Smooth muscle cell (in vitro differentiated cells): ENCODE data around the gene TMBIM4. TPM values are rescaled to one million over a fixed set of nuclear protein-coding genes. Genes with fewer than 3 reads are reported as not detected.

Experiments used
- DNase-seq: peaks from one replicate; lab custom pipeline; 2025; ENCODE audit not compliant: unreplicated experiment; lab: John Stamatoyannopoulos, UW
- H2AFZ ChIP-seq: fragments of 200-600 bp; sonication (generic); 2 replicates; pipeline ENCODE4 v1.6.0; 2016; ENCODE audit warnings: antibody characterized with exemption, low read depth, mild to moderate bottlenecking
- H3F3A ChIP-seq: fragments of 200-600 bp; sonication (generic); 2 replicates; pipeline ENCODE4 v1.6.0; 2017; ENCODE audit warnings: antibody characterized with exemption, low read depth
- H3K27ac ChIP-seq: fragments of 200-600 bp; sonication (generic); 2 replicates; pipeline ENCODE4 v1.5.1; 2016; ENCODE audit warnings: low read depth, mild to moderate bottlenecking
- H3K27me3 ChIP-seq: fragments of 200-600 bp; sonication (generic); 2 replicates; pipeline ENCODE4 v1.6.1; 2016; ENCODE audit warnings: low read depth, mild to moderate bottlenecking
- H3K36me3 ChIP-seq: fragments of 200-600 bp; sonication (generic); 2 replicates; pipeline ENCODE4 v1.5.1; 2016; ENCODE audit warnings: low read depth
- H3K4me1 ChIP-seq: fragments of 200-600 bp; sonication (generic); 2 replicates; pipeline ENCODE4 v1.5.1; 2016; ENCODE audit warnings: low read depth
- H3K4me2 ChIP-seq: fragments of 200-600 bp; sonication (generic); 2 replicates; pipeline ENCODE4 v1.6.0; 2016; ENCODE audit warnings: mild to moderate bottlenecking
- H3K4me3 ChIP-seq: fragments of 200-600 bp; sonication (generic); 2 replicates; pipeline ENCODE4 v1.5.1; 2016; ENCODE audit warnings: mild to moderate bottlenecking
- H3K79me2 ChIP-seq: fragments of 200-600 bp; sonication (generic); 2 replicates; pipeline ENCODE4 v1.6.0; 2016; ENCODE audit warnings: low read depth, mild to moderate bottlenecking
- H3K9ac ChIP-seq: fragments of 200-600 bp; sonication (generic); 2 replicates; pipeline ENCODE4 v1.6.0; 2016; ENCODE audit warnings: low read depth
- H3K9me3 ChIP-seq: fragments of 200-600 bp; sonication (generic); replicated peaks from 2 replicates; pipeline ENCODE4 v1.5.1; 2016; ENCODE audit warnings: low read depth
- H4K20me1 ChIP-seq: fragments of 200-600 bp; sonication (generic); 2 replicates; pipeline ENCODE4 v1.6.0; 2016; ENCODE audit warnings: low read depth
- WGBS: methylation state at CpG from one replicate; pipeline ENCODE4 v1.1.7; 2016; ENCODE audit warnings: low lambda C conversion rate; 5-methylcytosine and 5-hydroxymethylcytosine counted together
- polyA plus RNA-seq: library from polyadenylated mRNA; unstranded; fragments of >200 nt; fragmentation: Nextera tagmentation; extraction: Ambion mirVana; gene quantifications from 2 replicates; pipeline ENCODE4 v1.2.1, GENCODE V29; 2016
- total RNA-seq: library from RNA; depleted of rRNA; stranded (reverse); fragments of >200 nt; gene quantifications from 2 replicates; pipeline ENCODE4 v1.2.3, GENCODE V29; 2014
- TF ChIP-seq, protein P1 (sequence below): fragments of 200-600 bp; sonication (generic); IDR thresholded peaks from 2 replicates; pipeline ENCODE4 v1.5.1; 2017; ENCODE audit warnings: borderline replicate concordance, mild to moderate bottlenecking, antibody characterized with exemption; ENCODE audit not compliant: insufficient read depth, poor library complexity, severe bottlenecking

TMBIM4 gene
- total and polyA plus RNA-seq, 2 experiments from 2014 or later: 97.9 to 103 TPM

DNA sequence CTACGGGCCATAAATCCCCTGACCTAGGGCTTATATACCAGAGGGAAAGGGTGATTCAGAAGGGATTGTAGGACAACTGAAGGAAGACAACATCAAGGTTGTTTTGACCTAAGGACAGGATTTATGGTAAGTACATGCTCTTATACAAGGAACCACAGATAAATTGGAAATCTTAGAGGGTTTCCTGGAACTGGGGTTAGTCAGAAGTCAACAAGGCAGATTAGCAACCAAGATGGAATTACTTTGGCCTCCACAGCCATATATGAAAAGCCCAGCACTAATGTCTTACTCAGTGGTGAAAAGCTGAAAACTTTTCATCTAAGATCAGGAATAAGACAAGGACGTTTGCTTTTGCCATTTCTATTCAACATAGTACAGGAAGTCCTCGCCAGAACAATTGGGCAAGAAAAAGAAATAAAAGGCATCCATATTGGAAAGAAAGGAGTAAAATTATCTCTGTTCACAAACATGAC lies 5.4 kb downstream of the TMBIM4 start:
- TF ChIP-seq, protein P1, sequence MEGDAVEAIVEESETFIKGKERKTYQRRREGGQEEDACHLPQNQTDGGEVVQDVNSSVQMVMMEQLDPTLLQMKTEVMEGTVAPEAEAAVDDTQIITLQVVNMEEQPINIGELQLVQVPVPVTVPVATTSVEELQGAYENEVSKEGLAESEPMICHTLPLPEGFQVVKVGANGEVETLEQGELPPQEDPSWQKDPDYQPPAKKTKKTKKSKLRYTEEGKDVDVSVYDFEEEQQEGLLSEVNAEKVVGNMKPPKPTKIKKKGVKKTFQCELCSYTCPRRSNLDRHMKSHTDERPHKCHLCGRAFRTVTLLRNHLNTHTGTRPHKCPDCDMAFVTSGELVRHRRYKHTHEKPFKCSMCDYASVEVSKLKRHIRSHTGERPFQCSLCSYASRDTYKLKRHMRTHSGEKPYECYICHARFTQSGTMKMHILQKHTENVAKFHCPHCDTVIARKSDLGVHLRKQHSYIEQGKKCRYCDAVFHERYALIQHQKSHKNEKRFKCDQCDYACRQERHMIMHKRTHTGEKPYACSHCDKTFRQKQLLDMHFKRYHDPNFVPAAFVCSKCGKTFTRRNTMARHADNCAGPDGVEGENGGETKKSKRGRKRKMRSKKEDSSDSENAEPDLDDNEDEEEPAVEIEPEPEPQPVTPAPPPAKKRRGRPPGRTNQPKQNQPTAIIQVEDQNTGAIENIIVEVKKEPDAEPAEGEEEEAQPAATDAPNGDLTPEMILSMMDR: no peak
- Histone ChIP-seq H3K9ac (no peak overlapping the region), H3K36me3 (peaks cover 3% of the 10 kb centered on the region), H3K4me1 (peaks cover 6% of the 10 kb centered on the region), H3K9me3 (no peaks in the 10 kb centered on the region), H3K4me3 (no peak overlapping the region), H3K79me2 (peaks cover 75% of the 10 kb centered on the region), H2AFZ (no peak overlapping the region), H3K4me2 (no peak overlapping the region), H4K20me1 (no peaks in the 10 kb centered on the region), H3F3A (peaks cover 6% of the 10 kb centered on the region), H3K27ac (no peak overlapping the region), H3K27me3 (no peaks in the 10 kb centered on the region)
- 71% methylated on average over 3 of the region's 3 CpGs for WGBS
- DNase-seq: no peak

DNA sequence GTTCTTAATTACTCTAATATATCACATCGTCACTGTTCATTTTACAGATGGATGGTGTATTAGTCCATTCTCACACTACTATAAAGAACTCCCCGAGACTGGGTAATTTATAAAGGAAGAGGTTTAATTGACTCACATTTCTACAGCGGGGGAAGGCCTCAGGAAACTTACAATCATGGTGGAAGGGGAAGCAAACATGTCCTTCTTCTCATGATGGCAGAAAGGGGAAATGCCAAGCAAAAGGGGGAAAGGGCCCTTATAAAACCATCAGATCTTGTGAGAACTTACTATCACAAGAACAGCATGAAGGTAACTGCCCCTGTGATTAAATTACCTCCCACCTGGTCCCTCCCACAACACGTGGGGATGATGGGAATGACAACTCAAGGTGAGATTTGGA lies 6.5 kb downstream of the TMBIM4 start:
- Histone ChIP-seq H4K20me1 (no peaks in the 10 kb centered on the region), H3F3A (no peaks in the 10 kb centered on the region), H3K9ac (no peak overlapping the region), H3K9me3 (no peaks in the 10 kb centered on the region), H2AFZ (no peak overlapping the region), H3K36me3 (peaks cover 3% of the 10 kb centered on the region), H3K27ac (no peak overlapping the region), H3K4me1 (no peaks in the 10 kb centered on the region), H3K4me2 (no peak overlapping the region), H3K27me3 (no peaks in the 10 kb centered on the region), H3K79me2 (peaks cover 71% of the 10 kb centered on the region), H3K4me3 (no peak overlapping the region)
- WGBS: 94% methylated on average over 4 of the region's 4 CpGs
- TF ChIP-seq, protein P1: no peak
- DNase-seq: no peak

DNA sequence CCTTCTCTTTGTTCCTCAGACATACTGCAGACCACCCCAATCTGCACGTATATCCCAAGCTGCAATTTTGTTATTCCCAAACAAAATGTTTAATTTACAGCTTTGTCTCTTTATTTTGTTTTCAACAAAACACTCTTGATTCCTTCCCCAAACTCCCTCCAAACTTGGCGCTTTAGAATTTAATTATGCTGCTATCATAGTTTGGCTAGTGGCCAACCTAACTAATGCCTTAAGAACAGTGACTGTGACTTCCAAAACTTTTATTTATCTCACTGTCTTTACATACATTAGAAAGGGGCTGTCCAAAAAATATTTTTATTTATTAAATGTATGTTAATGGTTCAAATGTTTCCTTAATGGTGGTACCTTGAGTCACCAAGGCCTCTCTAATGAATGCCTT lies 7.1 kb downstream of the TMBIM4 start:
- TF ChIP-seq, protein P1: no peak
- H3K4me2 ChIP-seq: no peak overlapping the region
- H3K36me3 ChIP-seq: peaks cover 3% of the 10 kb centered on the region

DNA sequence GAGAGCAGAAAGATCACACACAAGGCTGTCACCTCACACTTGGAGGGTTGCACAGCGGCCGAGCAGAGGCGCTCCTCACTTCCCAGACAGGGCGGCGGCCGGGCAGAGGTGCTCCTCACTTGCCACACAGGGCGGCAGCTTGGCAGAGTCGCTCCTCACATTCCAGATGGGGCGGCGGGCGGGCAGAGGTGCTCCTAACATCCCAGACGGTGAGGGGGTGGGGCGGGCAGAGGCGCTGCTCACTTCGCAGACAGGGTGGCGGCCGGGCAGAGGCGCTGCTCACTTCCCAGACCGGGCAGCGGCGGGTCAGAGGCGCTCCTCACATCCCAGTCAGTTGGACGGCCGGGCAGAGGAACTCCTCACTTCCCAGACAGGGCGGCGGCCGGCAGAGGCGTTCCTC lies 9.1 kb downstream of the TMBIM4 start:
- DNase-seq: no peak
- H3K4me2 ChIP-seq: no peak overlapping the region
- H3K4me1 ChIP-seq: no peaks in the 10 kb centered on the region
- no peak overlapping the region for H3K9ac ChIP-seq
- TF ChIP-seq, protein P1: no peak
- no peaks in the 10 kb centered on the region for H3F3A ChIP-seq
- no peak overlapping the region for H3K4me3 ChIP-seq
- no peak overlapping the region for H2AFZ ChIP-seq
- 98% methylated on average over 23 of the region's 28 CpGs for WGBS
- H4K20me1 ChIP-seq: no peaks in the 10 kb centered on the region
- H3K79me2 ChIP-seq: peaks cover 53% of the 10 kb centered on the region
- H3K36me3 ChIP-seq: peaks cover 3% of the 10 kb centered on the region
- H3K27ac ChIP-seq: no peak overlapping the region
- H3K27me3 ChIP-seq: no peaks in the 10 kb centered on the region
- no peaks in the 10 kb centered on the region for H3K9me3 ChIP-seq

More for the DNA sequence above, 7.1 kb downstream of the TMBIM4 start:
- no peak overlapping the region for H3K27ac ChIP-seq
- H3K9me3 ChIP-seq: no peaks in the 10 kb centered on the region
- H3K4me1 ChIP-seq: no peaks in the 10 kb centered on the region
- H2AFZ ChIP-seq: no peak overlapping the region
- peaks cover 65% of the 10 kb centered on the region for H3K79me2 ChIP-seq
- WGBS: 96% methylated on average over 2 of the region's 2 CpGs
- no peak for DNase-seq
- no peaks in the 10 kb centered on the region for H4K20me1 ChIP-seq
- H3K4me3 ChIP-seq: no peak overlapping the region
- no peak overlapping the region for H3K9ac ChIP-seq
- H3F3A ChIP-seq: no peaks in the 10 kb centered on the region
- H3K27me3 ChIP-seq: no peaks in the 10 kb centered on the region
